Ovary (tissue), 3 donors: ENCODE measurements around the gene MSI2.

Experiments
- EP300 ChIP-seq: sonication (generic); formaldehyde crosslinking; IDR thresholded peaks from one replicate; pipeline ENCODE4 v1.6.1; 2017; ENCODE audit warnings: antibody characterized with exemption
- POLR2A ChIP-seq: fragments of 450-650 bp; IDR thresholded peaks from one replicate; pipeline ENCODE4 v1.6.1; 2017; ENCODE audit warnings: antibody characterized with exemption, mild to moderate bottlenecking, moderate library complexity
- TF ChIP-seq, protein P1 (sequence below), 3 donors: fragments of 450-650 bp in 2 of 3; fragments of 200-600 bp in 1 of 3; IDR thresholded peaks; one replicate each; pipeline versions ENCODE4 v1.5.1 to v1.8.0; 2016 to 2022; ENCODE audit warnings: antibody characterized with exemption in 3 of 3, mild to moderate bottlenecking in 1 of 3
- donor health status: DM: no; HTN: no; CAD: no.

DNA sequence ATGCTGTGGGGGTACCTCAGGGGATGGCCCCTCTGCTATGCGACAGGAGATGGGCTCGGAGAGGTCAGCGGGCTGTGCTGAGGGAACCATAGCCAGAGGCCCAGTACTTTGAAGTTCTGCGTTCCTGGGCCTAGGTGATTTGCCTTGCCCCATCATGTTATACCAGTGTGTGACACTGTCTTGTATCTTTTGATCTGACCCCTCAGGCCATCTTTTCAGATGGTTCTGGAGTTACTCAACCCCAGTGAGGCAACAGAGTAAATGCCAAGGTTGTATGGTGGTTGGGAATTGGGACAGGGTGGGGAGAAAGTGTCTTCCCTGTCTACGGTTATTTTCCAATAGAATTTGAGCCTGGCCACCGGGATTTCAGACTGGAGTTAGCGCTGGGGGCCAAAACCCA lies 8.5 kb downstream of the MSI2 start:
- TF ChIP-seq, protein P1, sequence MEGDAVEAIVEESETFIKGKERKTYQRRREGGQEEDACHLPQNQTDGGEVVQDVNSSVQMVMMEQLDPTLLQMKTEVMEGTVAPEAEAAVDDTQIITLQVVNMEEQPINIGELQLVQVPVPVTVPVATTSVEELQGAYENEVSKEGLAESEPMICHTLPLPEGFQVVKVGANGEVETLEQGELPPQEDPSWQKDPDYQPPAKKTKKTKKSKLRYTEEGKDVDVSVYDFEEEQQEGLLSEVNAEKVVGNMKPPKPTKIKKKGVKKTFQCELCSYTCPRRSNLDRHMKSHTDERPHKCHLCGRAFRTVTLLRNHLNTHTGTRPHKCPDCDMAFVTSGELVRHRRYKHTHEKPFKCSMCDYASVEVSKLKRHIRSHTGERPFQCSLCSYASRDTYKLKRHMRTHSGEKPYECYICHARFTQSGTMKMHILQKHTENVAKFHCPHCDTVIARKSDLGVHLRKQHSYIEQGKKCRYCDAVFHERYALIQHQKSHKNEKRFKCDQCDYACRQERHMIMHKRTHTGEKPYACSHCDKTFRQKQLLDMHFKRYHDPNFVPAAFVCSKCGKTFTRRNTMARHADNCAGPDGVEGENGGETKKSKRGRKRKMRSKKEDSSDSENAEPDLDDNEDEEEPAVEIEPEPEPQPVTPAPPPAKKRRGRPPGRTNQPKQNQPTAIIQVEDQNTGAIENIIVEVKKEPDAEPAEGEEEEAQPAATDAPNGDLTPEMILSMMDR (IDR thresholded peaks at IDR 0.05) = no peak
- no peak for TF ChIP-seq POLR2A
- TF ChIP-seq EP300 = no peak
